ENCODE data around the gene WDR93.

WDR93 gene

GRCh38 chr15:89690276-89691218 is at the start of gene WDR93, which contains the start of gene PEX11A:
Gene WDR93 (plus strand): TSS chr15:89690811. CDS start chr15:89701747, 10,936 bp downstream.
Gene PEX11A (minus strand): TSS chr15:89690754. CDS start chr15:89690632, 122 bp downstream.
- H3K4me3 ChIP-seq (ENCODE audit: low read length), result peak within 1 kb of the TSS; percentile 99
- H3K27me3 ChIP-seq (replicated peaks; ENCODE audit: insufficient read depth, low read length), result no peaks in the 10 kb centered on the region
- H3K36me3 ChIP-seq (replicated peaks; ENCODE audit: insufficient read depth, low read length), result no peaks in the 10 kb centered on the region
- no peaks in the 10 kb centered on the region for H3K9me2 ChIP-seq (replicated peaks; ENCODE audit: insufficient read depth, low read length)
- peak within 1 kb of the TSS; percentile 99 for H3K4me2 ChIP-seq (ENCODE audit: low read depth, low read length)
- no peaks in the 10 kb centered on the region for H3K9me3 ChIP-seq (replicated peaks; ENCODE audit: insufficient read depth, low read length)
- no peaks in the 10 kb centered on the region for H3F3A ChIP-seq (ENCODE audit: insufficient read depth, low read length)
- peak within 1 kb of the TSS; percentile 56; the same call in 1 of the 2 replicates for H3K9ac ChIP-seq (ENCODE audit: low read length)
- H3K4me1 ChIP-seq (ENCODE audit: low read length), result peaks cover 4% of the 10 kb centered on the region
- no peaks in the 10 kb centered on the region for H4K20me1 ChIP-seq (ENCODE audit: insufficient read depth, low read length)
- TF ChIP-seq EZH2phosphoT487 (IDR thresholded peaks at IDR 0.05; ENCODE audit: low read length) (no peak), EZH2 (optimal IDR thresholded peaks at IDR 0.05; ENCODE audit: low read depth, low read length) (no peak), CTCF (IDR thresholded peaks at IDR 0.05; ENCODE audit: low read length) (no peak)
- no peak within 1 kb of the TSS for H3K27ac ChIP-seq (ENCODE audit: low read length)
- H2AFZ ChIP-seq (ENCODE audit: low read length), result peak within 1 kb of the TSS; percentile 100
- DNase-seq, result peak; percentile 88
- H3K79me2 ChIP-seq (ENCODE audit: low read length), result no peaks in the 10 kb centered on the region

GRCh38 chr15:89641053-89641452 is 49.6 kb upstream of the WDR93 start:
- H3K9ac ChIP-seq (ENCODE audit: low read length), result no peak overlapping the region
- H3K4me2 ChIP-seq (ENCODE audit: low read depth, low read length), result no peak overlapping the region
- H3K9me2 ChIP-seq (replicated peaks; ENCODE audit: insufficient read depth, low read length), result no peaks in the 10 kb centered on the region
- H3F3A ChIP-seq (ENCODE audit: insufficient read depth, low read length), result no peaks in the 10 kb centered on the region
- TF ChIP-seq EZH2 (optimal IDR thresholded peaks at IDR 0.05; ENCODE audit: low read depth, low read length), result no peak
- TF ChIP-seq CTCF (IDR thresholded peaks at IDR 0.05; ENCODE audit: low read length), result no peak
- TF ChIP-seq EZH2phosphoT487 (IDR thresholded peaks at IDR 0.05; ENCODE audit: low read length), result no peak
- H2AFZ ChIP-seq (ENCODE audit: low read length), result no peak overlapping the region
- H3K27me3 ChIP-seq (replicated peaks; ENCODE audit: insufficient read depth, low read length), result no peaks in the 10 kb centered on the region
- no peaks in the 10 kb centered on the region for H4K20me1 ChIP-seq (ENCODE audit: insufficient read depth, low read length)
- H3K79me2 ChIP-seq (ENCODE audit: low read length), result no peaks in the 10 kb centered on the region
- H3K9me3 ChIP-seq (replicated peaks; ENCODE audit: insufficient read depth, low read length), result no peaks in the 10 kb centered on the region
- H3K36me3 ChIP-seq (replicated peaks; ENCODE audit: insufficient read depth, low read length), result no peaks in the 10 kb centered on the region
- no peak for DNase-seq
- H3K4me3 ChIP-seq (ENCODE audit: low read length), result no peak overlapping the region
- H3K4me1 ChIP-seq (ENCODE audit: low read length), result no peaks in the 10 kb centered on the region
- H3K27ac ChIP-seq (ENCODE audit: low read length), result no peak overlapping the region

GRCh38 chr15:89642106-89642505 is 48.5 kb upstream of the WDR93 start:
- no peaks in the 10 kb centered on the region for H3K27me3 ChIP-seq (replicated peaks; ENCODE audit: insufficient read depth, low read length)
- no peaks in the 10 kb centered on the region for H3K4me1 ChIP-seq (ENCODE audit: low read length)
- H3K36me3 ChIP-seq (replicated peaks; ENCODE audit: insufficient read depth, low read length), result no peaks in the 10 kb centered on the region
- H4K20me1 ChIP-seq (ENCODE audit: insufficient read depth, low read length), result no peaks in the 10 kb centered on the region
- H3K27ac ChIP-seq (ENCODE audit: low read length), result no peak overlapping the region
- no peaks in the 10 kb centered on the region for H3F3A ChIP-seq (ENCODE audit: insufficient read depth, low read length)
- no peaks in the 10 kb centered on the region for H3K9me3 ChIP-seq (replicated peaks; ENCODE audit: insufficient read depth, low read length)
- no peak overlapping the region for H3K4me2 ChIP-seq (ENCODE audit: low read depth, low read length)
- H3K4me3 ChIP-seq (ENCODE audit: low read length), result no peak overlapping the region
- TF ChIP-seq EZH2 (optimal IDR thresholded peaks at IDR 0.05; ENCODE audit: low read depth, low read length), result no peak
- TF ChIP-seq CTCF (IDR thresholded peaks at IDR 0.05; ENCODE audit: low read length), result no peak
- no peak for TF ChIP-seq EZH2phosphoT487 (IDR thresholded peaks at IDR 0.05; ENCODE audit: low read length)
- no peak overlapping the region for H3K9ac ChIP-seq (ENCODE audit: low read length)
- DNase-seq, result no peak
- H3K9me2 ChIP-seq (replicated peaks; ENCODE audit: insufficient read depth, low read length), result no peaks in the 10 kb centered on the region
- H2AFZ ChIP-seq (ENCODE audit: low read length), result no peak overlapping the region
- no peaks in the 10 kb centered on the region for H3K79me2 ChIP-seq (ENCODE audit: low read length)

All from MM.1S (cell line).